GF-D8 (cell line): ENCODE results near the gene BANK1.

Experiments
- DNase-seq: peaks from one replicate; lab custom pipeline; 2025; lab: John Stamatoyannopoulos, UW

Gene BANK1

DNA sequence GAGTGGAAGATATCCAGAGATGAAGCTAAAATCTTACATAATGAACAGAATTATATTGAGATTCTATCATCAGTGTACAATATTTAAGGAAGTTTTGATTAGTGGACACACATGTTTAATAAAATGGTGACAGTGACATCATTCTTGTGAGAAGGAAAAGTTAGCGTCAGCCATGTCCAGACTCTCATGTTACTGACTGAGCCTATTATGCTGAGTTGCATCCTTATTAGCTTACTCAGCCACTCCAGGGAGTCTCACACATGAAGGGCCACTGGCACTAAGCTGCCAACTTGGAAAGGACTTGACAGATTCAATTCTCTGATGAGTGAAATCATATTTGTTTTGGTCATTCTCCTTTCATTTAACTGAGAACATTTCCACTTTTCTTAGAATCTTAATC is 170.6 kb downstream of the BANK1 start:
- DNase-seq, result no peak

DNA sequence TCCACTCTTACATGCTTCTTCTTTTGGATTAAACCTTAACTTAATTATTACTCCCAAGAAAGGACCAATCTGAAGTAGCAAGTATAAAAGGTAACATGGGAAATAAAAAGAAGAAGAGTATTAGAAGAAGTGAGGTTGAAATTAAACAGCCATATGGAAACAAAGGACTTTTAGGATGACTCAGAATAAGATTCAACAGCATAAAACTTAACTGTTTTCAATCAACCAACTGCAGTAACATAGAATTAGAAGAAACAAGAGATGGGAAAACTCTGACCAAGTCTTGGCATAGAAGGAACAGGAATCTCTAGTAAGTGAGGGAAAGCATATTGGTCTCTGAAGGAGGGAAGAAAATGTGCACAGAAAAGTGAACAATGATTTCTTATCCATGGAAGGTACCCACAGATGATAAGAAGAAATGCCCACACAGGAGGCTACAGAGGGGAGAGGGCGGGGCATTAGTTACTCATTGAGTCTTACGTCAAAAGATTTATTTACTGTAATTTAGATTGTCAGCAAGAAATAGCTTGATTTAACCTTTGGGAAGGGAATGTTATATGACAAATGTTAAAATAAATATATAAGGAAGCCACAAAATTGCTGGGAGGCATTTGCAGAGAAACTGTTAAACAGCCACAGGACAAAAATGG is 177.3 kb downstream of the BANK1 start:
- no peak for DNase-seq

DNA sequence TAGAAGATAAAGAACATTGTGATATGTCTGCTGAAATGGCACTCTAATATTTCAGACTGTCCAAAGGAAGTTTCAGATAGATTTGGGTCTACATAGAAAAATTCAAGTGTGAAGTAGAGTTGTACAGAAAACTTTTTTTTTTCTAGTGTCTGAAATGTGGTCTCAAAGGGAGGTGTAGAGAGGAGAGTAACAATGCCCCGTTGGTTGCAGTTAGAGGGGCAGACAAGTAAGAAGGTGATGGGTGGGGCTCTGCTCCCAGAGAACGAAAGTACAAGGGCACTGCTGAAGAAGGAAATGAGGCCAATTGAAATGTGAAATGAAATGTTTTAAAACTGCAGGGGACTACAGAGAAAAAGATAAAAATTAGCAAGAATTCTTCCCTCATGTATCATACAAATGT is 177.8 kb downstream of the BANK1 start:
- DNase-seq, result no peak

DNA sequence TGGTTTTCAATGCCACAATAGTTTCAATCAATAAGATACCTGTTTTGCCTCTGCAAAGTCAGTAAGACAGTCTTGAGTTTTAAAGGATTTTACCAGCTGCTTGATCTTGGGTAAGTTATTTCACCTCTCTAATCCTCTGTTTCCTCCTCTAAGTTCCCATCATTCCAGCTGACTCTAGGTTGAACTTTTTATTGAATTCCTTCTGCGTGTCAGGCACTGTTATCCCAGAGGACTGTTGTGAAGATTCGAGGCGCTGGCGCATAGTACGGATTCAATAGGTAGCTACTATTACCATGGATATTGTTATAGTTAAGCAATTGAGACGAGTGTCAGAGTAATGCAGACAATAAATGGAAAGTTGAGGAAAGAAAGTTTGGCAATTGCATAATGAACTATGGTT is 179.4 kb downstream of the BANK1 start:
- DNase-seq, result no peak

DNA sequence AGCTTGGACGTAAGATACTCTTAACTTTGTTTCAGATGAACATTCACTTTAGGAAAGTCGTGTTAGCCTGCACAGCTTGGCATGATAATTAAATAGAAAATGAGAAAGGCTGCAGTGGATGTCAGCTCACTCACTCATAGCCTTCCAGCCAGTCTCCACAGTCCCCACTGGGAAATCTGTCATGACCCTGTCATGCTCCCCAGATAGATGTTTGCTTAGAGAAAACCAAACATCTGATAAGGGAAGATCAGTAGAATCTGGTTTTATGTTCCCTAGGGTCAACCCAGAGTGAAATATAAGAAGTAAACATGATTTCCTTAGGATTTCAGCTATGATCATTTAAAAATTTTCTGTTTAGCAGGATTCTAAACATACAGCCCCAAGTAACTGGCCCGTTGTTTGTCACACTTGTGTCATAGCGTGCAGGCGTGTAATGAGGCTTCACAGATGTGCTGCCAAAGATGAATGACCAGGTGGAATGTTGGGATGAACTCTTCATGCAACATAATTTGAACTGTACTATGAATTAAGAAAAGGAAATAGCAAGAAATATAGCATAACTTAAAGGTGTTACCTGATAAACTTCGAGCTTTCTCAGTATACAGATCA is 180.1 kb downstream of the BANK1 start:
- no peak for DNase-seq

DNA sequence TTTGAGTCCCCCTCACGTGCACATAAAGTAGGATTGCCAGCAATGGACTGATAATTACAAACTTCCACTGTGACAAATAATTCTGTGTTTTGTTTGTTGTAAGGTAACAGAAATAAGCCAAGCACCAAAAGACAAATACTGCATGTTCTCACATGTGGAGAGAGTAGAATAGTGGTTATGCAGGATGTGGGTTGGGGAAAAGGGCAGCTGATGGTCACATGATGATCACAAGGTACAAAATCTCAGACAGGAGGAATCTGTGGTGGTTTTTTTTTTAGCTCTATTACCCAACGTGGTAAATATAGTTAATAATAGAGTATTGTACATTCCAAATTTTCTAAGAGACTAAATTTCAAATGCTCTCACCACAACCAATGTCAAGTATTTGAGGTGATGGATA is 182.3 kb downstream of the BANK1 start:
- no peak for DNase-seq

DNA sequence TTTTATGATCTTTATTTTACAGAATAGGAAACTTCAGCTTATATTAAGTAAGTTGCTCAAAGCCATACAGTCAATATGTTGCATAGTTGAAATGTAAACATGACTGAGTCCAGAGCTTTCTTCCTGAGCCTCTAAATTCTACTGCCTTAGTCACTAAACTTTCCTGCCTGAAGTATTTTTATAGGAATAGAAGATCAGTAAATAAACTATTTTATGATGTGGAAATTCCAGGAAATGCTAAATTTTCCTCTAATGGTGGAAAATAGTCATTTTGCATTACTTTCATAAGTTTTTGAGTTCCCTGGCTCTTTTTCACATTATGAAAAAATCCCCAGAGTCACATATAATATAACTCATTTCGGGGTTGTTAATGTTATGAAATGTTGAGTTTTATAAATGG is 182.8 kb downstream of the BANK1 start:
- DNase-seq, result no peak

DNA sequence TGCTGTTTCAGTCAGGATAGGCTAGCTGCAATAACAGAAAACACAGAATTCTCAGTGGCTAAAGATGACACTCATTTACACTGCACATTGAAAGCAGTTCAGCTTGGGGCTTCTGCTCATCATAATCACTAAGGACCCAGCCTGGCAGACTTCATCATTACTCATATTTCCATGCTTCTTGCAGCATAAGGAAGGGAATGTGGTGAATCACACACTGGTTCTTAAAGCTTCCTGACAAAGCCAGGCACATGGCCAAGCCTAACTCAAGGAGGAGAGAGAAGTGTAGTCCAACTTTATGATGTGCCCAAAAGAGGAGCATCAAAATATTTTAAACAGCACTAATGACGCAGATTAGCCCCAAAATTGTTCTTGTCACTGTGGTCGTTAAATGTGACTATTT is 186.5 kb downstream of the BANK1 start:
- DNase-seq, result no peak

DNA sequence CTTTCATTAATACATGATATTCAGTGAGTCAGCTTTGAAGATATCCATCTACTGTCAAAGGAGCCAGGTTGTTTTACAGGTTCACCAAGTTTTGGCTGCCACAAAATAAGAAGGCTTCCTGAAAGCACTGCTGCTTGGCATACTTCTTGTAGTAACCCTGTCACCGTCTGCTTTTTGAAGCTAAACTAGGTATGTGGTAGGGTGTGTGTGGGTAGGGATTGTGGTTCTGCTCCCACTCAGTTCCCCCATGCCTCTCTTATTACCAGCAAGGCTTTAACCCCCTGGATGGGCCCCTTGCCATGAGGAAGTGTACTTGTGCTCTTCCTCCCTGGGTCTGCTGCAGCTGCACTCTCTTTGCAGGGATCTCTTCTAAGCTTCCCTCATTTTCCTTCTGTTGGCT is 191.2 kb downstream of the BANK1 start:
- peak; percentile 90 for DNase-seq

GRCh38 chr4:101983835-101984234 is 193.3 kb downstream of the BANK1 start:
- DNase-seq, result no peak

DNA sequence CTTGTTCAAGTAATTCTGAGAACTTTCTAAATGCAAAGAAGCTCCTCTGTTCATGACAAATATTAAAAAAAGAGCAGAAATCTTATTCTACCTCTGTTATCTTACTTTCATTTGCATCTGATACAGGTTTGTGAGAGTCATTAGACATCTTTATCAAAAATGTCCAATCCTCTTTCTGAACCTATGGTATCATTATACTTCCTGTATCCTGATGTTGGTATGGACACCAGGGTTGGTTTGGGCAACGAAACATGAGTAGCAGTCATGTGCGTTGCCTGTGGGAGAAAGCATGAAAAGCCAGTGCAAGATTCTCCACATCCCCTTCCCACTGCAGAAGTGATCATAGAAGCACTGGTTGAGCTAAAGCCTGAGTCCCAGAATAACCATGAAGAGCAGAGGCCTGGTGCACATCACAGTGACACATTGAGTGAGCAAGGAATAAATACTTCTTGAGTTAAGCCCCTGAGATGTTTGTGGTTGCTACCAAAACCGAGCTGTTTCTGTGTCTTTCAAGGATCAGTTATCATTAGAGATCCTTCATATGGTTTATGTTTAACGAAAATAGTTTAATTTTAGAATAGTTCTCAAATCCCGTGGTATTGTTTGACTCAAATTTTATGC is 197.2 kb downstream of the BANK1 start:
- no peak for DNase-seq

DNA sequence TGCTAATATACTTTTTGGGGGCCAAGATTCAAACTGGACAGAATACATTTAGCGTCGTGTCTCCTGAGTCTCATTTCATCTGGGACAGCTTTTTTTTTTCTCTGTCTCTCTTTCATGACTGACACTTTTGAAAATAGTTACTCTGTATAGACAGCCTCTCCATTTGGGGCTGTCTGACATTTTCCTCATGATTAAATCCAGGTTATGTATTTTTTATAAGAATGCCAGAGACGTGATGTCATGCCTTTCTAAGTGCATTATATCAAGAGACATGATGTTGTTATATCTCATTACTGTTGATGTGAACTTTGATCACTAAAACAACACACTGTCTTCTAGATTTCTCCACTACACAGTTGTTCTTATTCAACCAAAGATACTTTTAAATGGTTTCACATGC is 199.0 kb downstream of the BANK1 start:
- no peak for DNase-seq

DNA sequence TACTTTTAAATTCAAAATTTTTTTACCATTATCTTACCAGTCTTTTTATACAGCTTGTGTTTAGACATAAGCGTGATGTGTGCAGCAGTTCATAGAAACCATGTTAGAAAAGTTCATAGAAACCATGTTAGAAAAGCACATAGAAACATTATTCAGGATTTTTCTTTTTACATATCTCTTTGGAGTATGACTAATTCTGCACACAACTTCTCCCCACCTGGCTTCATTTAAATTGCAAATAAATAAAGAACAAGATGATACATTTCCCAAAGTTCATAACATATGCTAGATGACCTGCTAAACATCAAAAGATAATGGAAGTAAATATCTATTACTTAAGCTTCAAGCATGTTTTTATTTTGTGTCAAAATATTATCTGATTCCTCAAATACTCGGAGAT is 201.9 kb downstream of the BANK1 start:
- DNase-seq, result no peak

GRCh38 chr4:101993002-101993841 is 202.7 kb downstream of the BANK1 start:
- DNase-seq, result peak; percentile 30

DNA sequence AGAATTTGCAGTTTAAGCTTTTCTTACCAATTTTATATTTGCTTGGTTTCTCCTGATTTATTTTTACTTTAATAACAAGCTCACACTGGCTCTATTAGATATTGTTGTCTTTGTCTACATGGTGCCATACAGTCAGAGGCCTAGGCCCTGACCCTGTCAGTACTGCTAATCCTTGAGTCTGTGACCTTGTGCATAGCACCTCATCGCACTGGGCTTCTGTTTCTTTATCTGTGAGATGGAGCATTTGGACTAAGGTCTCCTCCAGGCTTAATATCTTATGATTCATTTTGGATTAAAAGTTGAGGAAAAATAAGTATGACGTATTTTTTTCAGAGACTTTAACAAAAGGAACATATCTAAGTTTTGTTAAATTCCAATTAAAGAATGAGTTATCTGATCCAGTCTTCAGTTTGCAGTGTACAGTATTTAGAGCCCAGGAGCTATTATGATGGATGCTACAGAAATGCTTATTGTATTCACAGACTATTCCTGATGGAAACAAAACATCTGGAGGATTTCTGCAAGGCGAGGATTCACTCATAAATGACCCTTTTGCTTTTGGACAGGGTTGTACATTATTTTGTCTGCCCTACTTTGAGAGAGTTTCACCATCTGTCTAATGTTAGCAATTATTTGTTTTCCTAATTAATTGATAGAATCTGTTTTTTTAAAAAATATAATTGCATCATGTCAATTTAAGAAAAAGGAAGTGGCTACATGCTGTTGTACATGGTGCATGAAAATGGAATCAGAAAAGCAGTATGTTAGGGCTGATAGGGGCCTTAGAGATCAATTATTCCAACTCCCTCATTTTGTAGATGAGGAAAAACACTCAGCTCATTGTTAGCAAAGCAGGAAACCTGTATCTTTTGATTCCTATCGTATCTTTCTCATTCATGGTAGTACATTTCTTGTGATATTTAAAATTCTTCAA is 203.6 kb downstream of the BANK1 start:
- DNase-seq, result no peak

GRCh38 chr4:102007959-102008425 is 217.5 kb downstream of the BANK1 start:
- DNase-seq, result no peak

DNA sequence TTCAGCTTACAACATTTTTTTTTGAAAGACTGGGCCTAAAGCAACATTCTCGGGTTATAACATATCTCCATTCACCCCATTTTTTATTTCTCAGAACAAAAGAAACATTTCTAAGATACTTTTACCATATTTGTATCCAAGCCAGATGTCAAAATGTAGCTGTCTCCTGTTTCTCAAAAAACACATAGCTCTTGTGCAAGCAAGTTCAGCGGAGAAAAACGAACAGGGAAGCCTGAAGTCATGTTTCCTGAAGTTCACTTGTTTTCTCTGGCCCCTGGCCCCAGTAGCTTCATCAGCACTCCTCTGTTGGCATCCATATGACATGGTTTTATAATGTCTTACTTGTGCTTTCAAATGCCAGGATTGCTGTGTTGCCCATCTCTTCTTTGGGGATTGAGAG is 218.2 kb downstream of the BANK1 start:
- DNase-seq, result no peak

- DNase-seq, result no peak
Measured at GRCh38 chr4:102022343-102022742, 231.8 kb downstream of the BANK1 start.

DNA sequence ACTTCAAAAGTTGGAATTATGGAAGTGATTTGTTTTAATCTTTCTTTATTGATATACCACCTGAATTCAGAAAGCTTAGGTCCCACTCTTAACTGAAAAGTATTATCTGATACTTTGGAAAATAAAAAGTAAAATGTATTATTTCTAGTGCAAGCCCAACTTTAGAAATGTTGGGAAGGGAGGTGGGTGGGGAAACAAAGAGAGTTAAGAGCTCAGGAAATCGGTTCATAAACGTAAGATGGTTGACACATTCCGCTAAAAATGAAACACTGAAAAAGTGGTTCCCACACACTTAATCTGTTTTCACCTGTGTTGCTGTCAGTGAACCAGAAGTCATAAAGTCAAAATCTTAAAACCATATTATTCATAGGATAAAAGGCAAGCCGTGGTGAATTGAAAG is 237.4 kb downstream of the BANK1 start:
- no peak for DNase-seq

DNA sequence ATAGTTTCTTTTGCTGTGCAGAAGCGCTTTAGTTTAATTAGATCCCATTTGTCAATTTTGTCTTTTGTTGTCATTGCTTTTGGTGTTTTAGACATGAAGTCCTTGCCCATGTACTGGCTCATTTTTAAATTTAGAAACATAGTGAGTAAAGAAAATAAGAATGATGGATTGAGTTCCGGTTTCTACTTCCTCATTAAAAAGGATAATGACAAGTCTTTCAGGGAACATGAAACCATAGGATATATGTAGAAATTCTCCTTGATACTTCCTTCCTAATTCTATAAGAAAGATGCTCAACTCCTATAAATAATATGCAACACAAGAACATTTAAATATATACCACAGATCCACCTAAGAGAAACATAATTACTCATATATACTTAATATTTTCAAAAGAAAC is 240.9 kb downstream of the BANK1 start:
- no peak for DNase-seq

DNA sequence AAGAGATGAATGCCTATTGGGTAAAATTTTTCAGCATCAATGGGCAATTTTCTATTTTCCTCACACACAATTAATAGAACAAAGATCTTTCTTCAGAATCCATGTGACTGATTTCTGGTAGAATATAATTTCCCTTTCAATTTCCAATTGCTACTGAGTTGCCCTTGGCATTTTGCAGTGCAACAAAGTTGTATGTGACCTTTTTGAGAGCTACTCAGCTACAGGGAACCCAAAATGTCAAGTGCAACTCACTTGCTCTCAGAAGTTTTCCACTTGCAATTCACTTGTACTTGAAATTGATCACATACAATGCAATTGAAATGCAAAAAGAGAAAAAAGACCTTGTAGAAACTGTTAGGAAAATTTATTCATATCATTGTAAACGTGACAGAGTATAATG is 245.5 kb downstream of the BANK1 start:
- DNase-seq, result no peak
